ENCODE results near the gene UBTD2. TPM values are rescaled to one million over a fixed set of nuclear protein-coding genes. Genes with fewer than 3 reads are reported as not detected.

The UBTD2 gene
- total and polyA plus RNA-seq, 10 of the 15 experiments (the other 5 are each of a cell fraction or from before 2014, with no cell fraction given) = 7.7 to 30.5 (median 19.4) TPM

GRCh38 chr5:172209714-172210113, 73.8 kb downstream of the UBTD2 start:
- ChIA-PET CTCF (no interaction called here), POLR2A (no interaction called here), SMC1A (ENCODE audit: uncharacterized antibody, unreplicated experiment) (interaction anchor here (1.0 kb wide), 1 partner anchor 14 kb away, joined by 3 read pairs; no protein-coding TSS in a partner anchor), RAD21 (ENCODE audit: unreplicated experiment) (no interaction called here)
- intact Hi-C loops (cut with micrococcal nuclease; ENCODE audit: unreplicated experiment) (no loop called here), in situ Hi-C loops (cut with MboI) (no loop called here)
- Histone ChIP-seq H3K4me1 (ENCODE audit: control insufficient read depth, insufficient read depth, low read length) (no peaks in the 10 kb centered on the region), H2AFZ (ENCODE audit: control insufficient read depth, low read depth, low read length) (no peak overlapping the region), H3K36me3 (ENCODE audit: control insufficient read depth in 2 of 2, insufficient read depth in 2 of 2, low read length in 1 of 2) (peaks cover 0 to 21% of the 10 kb centered on the region in 2 experiments; a peak in 3 of 4 replicates), H3K9me3 (replicated peaks; ENCODE audit: control insufficient read depth, insufficient read depth, low read length) (no peaks in the 10 kb centered on the region), H4K20me1 (ENCODE audit: control insufficient read depth, insufficient read depth) (no peaks in the 10 kb centered on the region), H3K27ac (ENCODE audit: control insufficient read depth, insufficient read depth) (no peak overlapping the region), H3K79me2 (ENCODE audit: control insufficient read depth, insufficient read depth, low read length) (no peaks in the 10 kb centered on the region; the same call in none of the 2 replicates), H3K4me3 (no peak overlapping the region), H3K4me2 (ENCODE audit: control insufficient read depth, insufficient read depth) (no peak overlapping the region), H3K9ac (ENCODE audit: control insufficient read depth, insufficient read depth, low read length) (no peak overlapping the region), H3K27me3 (replicated peaks in 1 of 2; ENCODE audit: control insufficient read depth in 2 of 2, insufficient read depth in 2 of 2, low read length in 1 of 2) (no peaks in the 10 kb centered on the region)
- no TSS peak for BruUV-seq (replicated peaks)
- TF ChIP-seq NFIC (IDR thresholded peaks at IDR 0.05; ENCODE audit: low read depth, low read length) (no peak), NFYB (IDR thresholded peaks at IDR 0.05; ENCODE audit: insufficient read depth, low read depth, low read length) (no peak), SREBF1 (IDR thresholded peaks at IDR 0.05; ENCODE audit: low read length) (no peak), GATAD2B (conservative IDR thresholded peaks at IDR 0.05; ENCODE audit: low read depth) (no peak)
- DNase-seq (ENCODE audit: low read depth, low spot score) (no peak), FAIRE-seq (no peak), ATAC-seq (no peak)
- 75% methylated on average over 2 of the region's 2 CpGs for WGBS (ENCODE audit: insufficient coverage, insufficient replicate concordance, low lambda C conversion rate, missing lambda C conversion rate)

DNA sequence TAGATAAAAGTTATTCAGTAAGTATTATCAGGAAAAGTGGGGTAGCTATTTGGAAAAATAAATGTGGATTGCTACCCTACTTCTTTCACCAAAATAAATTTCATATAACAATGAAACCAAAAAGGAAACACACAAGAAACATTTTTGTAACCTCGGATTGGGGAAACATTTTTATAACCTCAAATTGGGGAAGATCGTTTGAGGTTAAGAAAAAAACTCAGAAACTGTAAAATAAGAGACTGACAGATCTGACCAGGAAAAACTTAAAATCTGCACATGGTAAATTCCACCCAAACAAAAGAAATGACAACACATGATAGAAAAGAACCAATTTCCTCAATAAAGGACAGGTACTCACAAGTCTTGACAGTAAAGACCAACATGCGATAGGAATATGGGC, 76.1 kb downstream of the UBTD2 start:
- no peak for DNase-seq (ENCODE audit: low read depth, low spot score)
- ChIA-PET RAD21 (ENCODE audit: unreplicated experiment) (no interaction called here), CTCF (no interaction called here), SMC1A (ENCODE audit: uncharacterized antibody, unreplicated experiment) (interaction anchor here (0.6 kb wide), 1 partner anchor 68 kb away, joined by 3 read pairs; no protein-coding TSS in a partner anchor), POLR2A (no interaction called here)
- intact Hi-C loops (cut with micrococcal nuclease; ENCODE audit: unreplicated experiment) = no loop called here
- 47% methylated on average over 3 of the region's 3 CpGs for WGBS (ENCODE audit: insufficient coverage, insufficient replicate concordance, low lambda C conversion rate, missing lambda C conversion rate)
- Histone ChIP-seq H2AFZ (ENCODE audit: control insufficient read depth, low read depth, low read length) (no peak overlapping the region), H4K20me1 (ENCODE audit: control insufficient read depth, insufficient read depth) (no peaks in the 10 kb centered on the region), H3K36me3 (ENCODE audit: control insufficient read depth in 2 of 2, insufficient read depth in 2 of 2, low read length in 1 of 2) (peaks cover 0 to 13% of the 10 kb centered on the region in 2 experiments; a peak in 3 of 4 replicates), H3K4me1 (ENCODE audit: control insufficient read depth, insufficient read depth, low read length) (no peaks in the 10 kb centered on the region), H3K27me3 (replicated peaks in 1 of 2; ENCODE audit: control insufficient read depth in 2 of 2, insufficient read depth in 2 of 2, low read length in 1 of 2) (no peaks in the 10 kb centered on the region), H3K79me2 (ENCODE audit: control insufficient read depth, insufficient read depth, low read length) (no peaks in the 10 kb centered on the region; the same call in none of the 2 replicates), H3K4me2 (ENCODE audit: control insufficient read depth, insufficient read depth) (no peak overlapping the region), H3K9ac (ENCODE audit: control insufficient read depth, insufficient read depth, low read length) (no peak overlapping the region), H3K4me3 (no peak overlapping the region), H3K27ac (ENCODE audit: control insufficient read depth, insufficient read depth) (no peak overlapping the region), H3K9me3 (replicated peaks; ENCODE audit: control insufficient read depth, insufficient read depth, low read length) (no peaks in the 10 kb centered on the region)
- no peak for FAIRE-seq
- BruUV-seq (replicated peaks) = no TSS peak
- ATAC-seq = no peak
- in situ Hi-C loops (cut with MboI) = no loop called here
- TF ChIP-seq ATF3 (IDR thresholded peaks at IDR 0.05; ENCODE audit: borderline replicate concordance, extremely low read depth, low read depth, low read length) (no peak), NR2F1 (conservative IDR thresholded peaks at IDR 0.05) (no peak), CBX3 (IDR thresholded peaks at IDR 0.05; ENCODE audit: borderline replicate concordance, low read depth) (no peak), ZNF24 (IDR thresholded peaks at IDR 0.05) (no peak), FOXK2 (IDR thresholded peaks at IDR 0.05) (no peak), ASH2L (IDR thresholded peaks at IDR 0.05; ENCODE audit: borderline replicate concordance, low read depth) (no peak)
- TF ChIP-seq, protein P1, sequence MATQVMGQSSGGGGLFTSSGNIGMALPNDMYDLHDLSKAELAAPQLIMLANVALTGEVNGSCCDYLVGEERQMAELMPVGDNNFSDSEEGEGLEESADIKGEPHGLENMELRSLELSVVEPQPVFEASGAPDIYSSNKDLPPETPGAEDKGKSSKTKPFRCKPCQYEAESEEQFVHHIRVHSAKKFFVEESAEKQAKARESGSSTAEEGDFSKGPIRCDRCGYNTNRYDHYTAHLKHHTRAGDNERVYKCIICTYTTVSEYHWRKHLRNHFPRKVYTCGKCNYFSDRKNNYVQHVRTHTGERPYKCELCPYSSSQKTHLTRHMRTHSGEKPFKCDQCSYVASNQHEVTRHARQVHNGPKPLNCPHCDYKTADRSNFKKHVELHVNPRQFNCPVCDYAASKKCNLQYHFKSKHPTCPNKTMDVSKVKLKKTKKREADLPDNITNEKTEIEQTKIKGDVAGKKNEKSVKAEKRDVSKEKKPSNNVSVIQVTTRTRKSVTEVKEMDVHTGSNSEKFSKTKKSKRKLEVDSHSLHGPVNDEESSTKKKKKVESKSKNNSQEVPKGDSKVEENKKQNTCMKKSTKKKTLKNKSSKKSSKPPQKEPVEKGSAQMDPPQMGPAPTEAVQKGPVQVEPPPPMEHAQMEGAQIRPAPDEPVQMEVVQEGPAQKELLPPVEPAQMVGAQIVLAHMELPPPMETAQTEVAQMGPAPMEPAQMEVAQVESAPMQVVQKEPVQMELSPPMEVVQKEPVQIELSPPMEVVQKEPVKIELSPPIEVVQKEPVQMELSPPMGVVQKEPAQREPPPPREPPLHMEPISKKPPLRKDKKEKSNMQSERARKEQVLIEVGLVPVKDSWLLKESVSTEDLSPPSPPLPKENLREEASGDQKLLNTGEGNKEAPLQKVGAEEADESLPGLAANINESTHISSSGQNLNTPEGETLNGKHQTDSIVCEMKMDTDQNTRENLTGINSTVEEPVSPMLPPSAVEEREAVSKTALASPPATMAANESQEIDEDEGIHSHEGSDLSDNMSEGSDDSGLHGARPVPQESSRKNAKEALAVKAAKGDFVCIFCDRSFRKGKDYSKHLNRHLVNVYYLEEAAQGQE (IDR thresholded peaks at IDR 0.05; ENCODE audit: low read depth, low read length) = no peak
- TF ChIP-seq, protein P2, sequence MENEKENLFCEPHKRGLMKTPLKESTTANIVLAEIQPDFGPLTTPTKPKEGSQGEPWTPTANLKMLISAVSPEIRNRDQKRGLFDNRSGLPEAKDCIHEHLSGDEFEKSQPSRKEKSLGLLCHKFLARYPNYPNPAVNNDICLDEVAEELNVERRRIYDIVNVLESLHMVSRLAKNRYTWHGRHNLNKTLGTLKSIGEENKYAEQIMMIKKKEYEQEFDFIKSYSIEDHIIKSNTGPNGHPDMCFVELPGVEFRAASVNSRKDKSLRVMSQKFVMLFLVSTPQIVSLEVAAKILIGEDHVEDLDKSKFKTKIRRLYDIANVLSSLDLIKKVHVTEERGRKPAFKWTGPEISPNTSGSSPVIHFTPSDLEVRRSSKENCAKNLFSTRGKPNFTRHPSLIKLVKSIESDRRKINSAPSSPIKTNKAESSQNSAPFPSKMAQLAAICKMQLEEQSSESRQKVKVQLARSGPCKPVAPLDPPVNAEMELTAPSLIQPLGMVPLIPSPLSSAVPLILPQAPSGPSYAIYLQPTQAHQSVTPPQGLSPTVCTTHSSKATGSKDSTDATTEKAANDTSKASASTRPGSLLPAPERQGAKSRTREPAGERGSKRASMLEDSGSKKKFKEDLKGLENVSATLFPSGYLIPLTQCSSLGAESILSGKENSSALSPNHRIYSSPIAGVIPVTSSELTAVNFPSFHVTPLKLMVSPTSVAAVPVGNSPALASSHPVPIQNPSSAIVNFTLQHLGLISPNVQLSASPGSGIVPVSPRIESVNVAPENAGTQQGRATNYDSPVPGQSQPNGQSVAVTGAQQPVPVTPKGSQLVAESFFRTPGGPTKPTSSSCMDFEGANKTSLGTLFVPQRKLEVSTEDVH (IDR thresholded peaks at IDR 0.05; ENCODE audit: low read depth, partially characterized antibody) = no peak
